Urinary bladder (tissue), 4 donors: ENCODE data around the gene TMEM238. TPM values are rescaled to one million over a fixed set of nuclear protein-coding genes. Genes with fewer than 3 reads are reported as not detected.
"Not testable (repeated sequence)": the region's sequence is repeated elsewhere in the genome, so short reads cannot be mapped to it uniquely, and the experiment has no call there.

ENCODE experiments used
- DNase-seq: peaks from one replicate; pipeline ENCODE4 v3.0.0-alpha.2; 2015; ENCODE audit errors: extremely low spot score
- H3K27ac ChIP-seq: one replicate; pipeline ENCODE4 v1.5.1; 2013; ENCODE audit warnings: low read depth, mild to moderate bottlenecking, moderate library complexity
- H3K36me3 ChIP-seq: one replicate; pipeline ENCODE4 v1.6.1; 2013; ENCODE audit warnings: mild to moderate bottlenecking, moderate library complexity; ENCODE audit not compliant: insufficient read depth
- H3K4me1 ChIP-seq: one replicate; pipeline ENCODE4 v1.6.1; 2013; ENCODE audit warnings: mild to moderate bottlenecking, moderate library complexity; ENCODE audit not compliant: insufficient read depth
- H3K4me3 ChIP-seq: one replicate; pipeline ENCODE4 v1.5.1; 2013; ENCODE audit warnings: low read depth, low read length
- WGBS: extraction: QIAGEN DNeasy Blood & Tissue Kit; methylation state at CpG from one replicate; pipeline ENCODE4 v1.1.7; 2013; 5-methylcytosine and 5-hydroxymethylcytosine counted together
- polyA plus RNA-seq: library from polyadenylated mRNA; stranded (reverse); fragments of 200-250 nt; gene quantifications from one replicate; pipeline ENCODE4 v1.2.3, GENCODE V29; 2013
- total RNA-seq: library from RNA; depleted of rRNA; stranded (reverse); fragments of >200 nt; gene quantifications from one replicate; pipeline ENCODE4 v1.2.3, GENCODE V29; 2014
- donor health status: healthy with polysubstance abuse.
- donor health status: healthy.

The TMEM238 gene
- not detected for total RNA-seq
- 0.43 TPM for polyA plus RNA-seq

GRCh38 chr19:55384131-55384919 is at the start of gene TMEM238:
Gene TMEM238 (minus strand): TSS chr19:55384292. CDS start chr19:55384259, 33 bp downstream.
- H3K27ac ChIP-seq: peak within 1 kb of the TSS; percentile 90
- peak within 1 kb of the TSS; percentile 50 for H3K4me3 ChIP-seq
- H3K36me3 ChIP-seq: no peaks in the 10 kb centered on the region
- DNase-seq: no peak
- peaks cover 3% of the 10 kb centered on the region for H3K4me1 ChIP-seq
- 18% methylated on average over 72 of the region's 72 CpGs for WGBS

- WGBS: 8% methylated on average over 48 of the region's 48 CpGs
- no peak for DNase-seq
- Histone ChIP-seq H3K4me1 (no peaks in the 10 kb centered on the region), H3K27ac (no peak overlapping the region), H3K36me3 (no peaks in the 10 kb centered on the region), H3K4me3 (no peak overlapping the region)
Observed at GRCh38 chr19:55433292-55433691, 49.2 kb upstream of the TMEM238 start.

- no peaks in the 10 kb centered on the region for H3K4me1 ChIP-seq
- no peak for DNase-seq
- WGBS: 88% methylated on average over 14 of the region's 14 CpGs
- no peak overlapping the region for H3K27ac ChIP-seq
- H3K36me3 ChIP-seq: no peaks in the 10 kb centered on the region
- H3K4me3 ChIP-seq: no peak overlapping the region
Observed at GRCh38 chr19:55432241-55432959, 48.3 kb upstream of the TMEM238 start.

GRCh38 chr19:55431183-55431582 is 47.1 kb upstream of the TMEM238 start:
- WGBS: 90% methylated on average over 1 of the region's 1 CpG
- DNase-seq: no peak

GRCh38 chr19:55426042-55426441 is 42.0 kb upstream of the TMEM238 start:
- H3K27ac ChIP-seq: no peak overlapping the region
- no peak overlapping the region for H3K4me3 ChIP-seq
- H3K36me3 ChIP-seq: no peaks in the 10 kb centered on the region
- H3K4me1 ChIP-seq: no peaks in the 10 kb centered on the region
- no peak for DNase-seq
- 71% methylated on average over 2 of the region's 2 CpGs for WGBS

More at GRCh38 chr19:55431183-55431582, 47.1 kb upstream of the TMEM238 start:
- Histone ChIP-seq H3K36me3 (no peaks in the 10 kb centered on the region), H3K27ac (no peak overlapping the region), H3K4me3 (no peak overlapping the region), H3K4me1 (no peaks in the 10 kb centered on the region)

- Histone ChIP-seq H3K4me1 (no peaks in the 10 kb centered on the region), H3K36me3 (no peaks in the 10 kb centered on the region), H3K27ac (no peak overlapping the region), H3K4me3 (no peak overlapping the region)
- DNase-seq: no peak
- 63% methylated on average over 3 of the region's 3 CpGs for WGBS
Observed at GRCh38 chr19:55424518-55424917, 40.4 kb upstream of the TMEM238 start.

GRCh38 chr19:55423225-55424005 is 39.3 kb upstream of the TMEM238 start:
- no peak overlapping the region for H3K27ac ChIP-seq
- H3K4me3 ChIP-seq: no peak overlapping the region
- WGBS: 54% methylated on average over 13 of the region's 13 CpGs
- no peak for DNase-seq
- H3K4me1 ChIP-seq: no peaks in the 10 kb centered on the region
- no peaks in the 10 kb centered on the region for H3K36me3 ChIP-seq

GRCh38 chr19:55421281-55421680 is 37.2 kb upstream of the TMEM238 start:
- H3K4me1 ChIP-seq, H3K4me3 ChIP-seq, H3K36me3 ChIP-seq, DNase-seq, H3K27ac ChIP-seq: not testable (repeated sequence)
- 67% methylated on average over 4 of the region's 4 CpGs for WGBS

GRCh38 chr19:55419624-55420236 is 35.6 kb upstream of the TMEM238 start:
- H3K4me1 ChIP-seq: no peaks in the 10 kb centered on the region

GRCh38 chr19:55419103-55419502 is 35.0 kb upstream of the TMEM238 start:
- 62% methylated on average over 5 of the region's 5 CpGs for WGBS
- Histone ChIP-seq H3K27ac (no peak overlapping the region), H3K36me3 (no peaks in the 10 kb centered on the region), H3K4me3 (no peak overlapping the region), H3K4me1 (no peaks in the 10 kb centered on the region)
- DNase-seq: no peak

More at GRCh38 chr19:55419624-55420236, 35.6 kb upstream of the TMEM238 start:
- WGBS: 61% methylated on average over 5 of the region's 5 CpGs
- no peak for DNase-seq
- H3K36me3 ChIP-seq: no peaks in the 10 kb centered on the region
- no peak overlapping the region for H3K4me3 ChIP-seq
- no peak overlapping the region for H3K27ac ChIP-seq

- H3K27ac ChIP-seq: no peak overlapping the region
- H3K36me3 ChIP-seq: no peaks in the 10 kb centered on the region
- 14% methylated on average over 7 of the region's 7 CpGs for WGBS
- no peak overlapping the region for H3K4me3 ChIP-seq
- no peaks in the 10 kb centered on the region for H3K4me1 ChIP-seq
- peak; percentile 68 for DNase-seq
Observed at GRCh38 chr19:55418185-55418584, 34.1 kb upstream of the TMEM238 start.

- Histone ChIP-seq H3K27ac (no peak overlapping the region), H3K36me3 (no peaks in the 10 kb centered on the region), H3K4me3 (no peak overlapping the region), H3K4me1 (no peaks in the 10 kb centered on the region)
- DNase-seq: no peak
- WGBS: 94% methylated on average over 2 of the region's 2 CpGs
Observed at GRCh38 chr19:55410168-55410567, 26.1 kb upstream of the TMEM238 start.

- 91% methylated on average over 8 of the region's 8 CpGs for WGBS
- H3K4me1 ChIP-seq, DNase-seq, H3K27ac ChIP-seq, H3K4me3 ChIP-seq, H3K36me3 ChIP-seq: not testable (repeated sequence)
Observed at GRCh38 chr19:55409179-55409578, 25.1 kb upstream of the TMEM238 start.
